Measurements from ENCODE around the gene TRIM22.

TRIM22 gene

GRCh38 chr11:5749836-5750235 is 60.2 kb downstream of the TRIM22 start:
- DNase-seq = no peak

GRCh38 chr11:5753943-5754342 is 64.4 kb downstream of the TRIM22 start, which contains the start of gene OR52N4:
OR52N4 (plus strand) TSS chr11:5754243; CDS start chr11:5754741, 498 bp downstream.
- no peak for DNase-seq
